HEK293 (cell line): Measurements from ENCODE around the gene S100A6.

Experiments
- CTCF ChIA-PET: fragments of 350-600 bp; formaldehyde crosslinking; extraction: SDS; loops from one replicate; lab custom pipeline; 2021; ENCODE audit warnings: antibody characterized with exemption; lab: Yijun Ruan, JAX
- POLR2A ChIA-PET: fragments of 300-600 bp; formaldehyde crosslinking; extraction: SDS; loops from one replicate; lab custom pipeline; 2020; ENCODE audit warnings: antibody characterized with exemption, inconsistent platforms; lab: Yijun Ruan, JAX
- H3K27ac ChIP-seq: fragments of 200-500 bp; sonication (Bioruptor generic); 2 replicates; pipeline ENCODE4 v1.5.1; 2014; ENCODE audit warnings: low read depth, low read length, control low read depth, inconsistent platforms; ENCODE audit errors: extremely low read depth
- H3K36me3 ChIP-seq, 2 experiments: fragments of 200-500 bp in 1 of 2; sonication (Bioruptor generic) in 1 of 2; 1 replicate in 1 of 2; 2 replicates in 1 of 2; pipeline ENCODE4 v1.5.1; 2014 to 2017; ENCODE audit warnings: inconsistent platforms in 2 of 2, low read length in 2 of 2; ENCODE audit not compliant: control insufficient read depth in 2 of 2, insufficient read depth in 1 of 2
- H3K4me1 ChIP-seq: fragments of 200-500 bp; sonication (Bioruptor generic); 2 replicates; pipeline ENCODE4 v1.5.1; 2014; ENCODE audit warnings: mild to moderate bottlenecking, low read length, inconsistent platforms; ENCODE audit not compliant: control insufficient read depth, insufficient read depth
- H3K4me3 ChIP-seq: 2 replicates; pipeline ENCODE4 v1.5.1; 2011; ENCODE audit warnings: low read depth, mild to moderate bottlenecking, control low read depth, low read length, moderate library complexity
- H3K9me3 ChIP-seq: fragments of 200-500 bp; sonication (Bioruptor generic); 2 replicates; pipeline ENCODE4 v1.5.1; 2014; ENCODE audit warnings: low read depth, low read length, inconsistent platforms; ENCODE audit not compliant: control insufficient read depth, insufficient read depth
- GLI4 ChIP-seq: fragments of 450-650 bp; formaldehyde crosslinking; IDR thresholded peaks from 2 replicates; pipeline ENCODE4 v1.5.1; 2016; ENCODE audit warnings: missing biosample characterization, missing genetic modification characterization
- KLF10 ChIP-seq: fragments of 450-650 bp; IDR thresholded peaks from 2 replicates; pipeline ENCODE4 v1.5.1; 2018; ENCODE audit warnings: missing biosample characterization, mild to moderate bottlenecking, missing genetic modification characterization
- SCRT1 ChIP-seq: fragments of 450-650 bp; formaldehyde crosslinking; IDR thresholded peaks from 2 replicates; pipeline ENCODE4 v1.5.1; 2016; ENCODE audit warnings: missing biosample characterization, missing genetic modification characterization, borderline replicate concordance
- ZBTB17 ChIP-seq: fragments of 450-650 bp; formaldehyde crosslinking; IDR thresholded peaks from 2 replicates; pipeline ENCODE4 v1.5.1; 2016; ENCODE audit warnings: missing biosample characterization, missing genetic modification characterization
- ZFP69B ChIP-seq: fragments of 450-650 bp; formaldehyde crosslinking; IDR thresholded peaks from 2 replicates; pipeline ENCODE4 v1.5.1; 2016; ENCODE audit warnings: missing biosample characterization, missing genetic modification characterization
- ZNF112 ChIP-seq: fragments of 450-650 bp; formaldehyde crosslinking; IDR thresholded peaks from 2 replicates; pipeline ENCODE4 v1.5.0; 2017; ENCODE audit warnings: missing biosample characterization, missing genetic modification characterization
- ZNF133 ChIP-seq: fragments of 450-650 bp; formaldehyde crosslinking; IDR thresholded peaks from 2 replicates; pipeline ENCODE4 v1.5.1; 2016; ENCODE audit warnings: missing biosample characterization, missing genetic modification characterization
- ZNF184 ChIP-seq: fragments of 450-650 bp; IDR thresholded peaks from 2 replicates; pipeline ENCODE4 v1.5.1; 2018; ENCODE audit warnings: missing biosample characterization, mild to moderate bottlenecking, missing genetic modification characterization
- ZNF19 ChIP-seq: fragments of 450-650 bp; formaldehyde crosslinking; IDR thresholded peaks from 2 replicates; pipeline ENCODE4; 2016; ENCODE audit warnings: missing biosample characterization, missing genetic modification characterization, low read depth
- ZNF214 ChIP-seq: fragments of 450-650 bp; formaldehyde crosslinking; IDR thresholded peaks from 2 replicates; pipeline ENCODE4 v1.5.1; 2017; ENCODE audit warnings: missing biosample characterization, mild to moderate bottlenecking, missing genetic modification characterization, borderline replicate concordance
- ZNF394 ChIP-seq: fragments of 450-650 bp; formaldehyde crosslinking; IDR thresholded peaks from 2 replicates; pipeline ENCODE4 v1.5.1; 2016; ENCODE audit warnings: missing biosample characterization, missing genetic modification characterization, mild to moderate bottlenecking, moderate library complexity, borderline replicate concordance
- ZNF433 ChIP-seq: fragments of 450-650 bp; formaldehyde crosslinking; IDR thresholded peaks from 2 replicates; pipeline ENCODE4 v1.5.1; 2016; ENCODE audit warnings: missing biosample characterization, missing genetic modification characterization, low read depth
- ZNF501 ChIP-seq: fragments of 450-650 bp; formaldehyde crosslinking; IDR thresholded peaks from 2 replicates; pipeline ENCODE4 v1.5.1; 2016; ENCODE audit warnings: missing biosample characterization, missing genetic modification characterization
- ZNF623 ChIP-seq: fragments of 450-650 bp; formaldehyde crosslinking; IDR thresholded peaks from 2 replicates; pipeline ENCODE4 v1.5.1; 2016; ENCODE audit warnings: missing biosample characterization, missing genetic modification characterization
- ZNF660 ChIP-seq: fragments of 450-650 bp; IDR thresholded peaks from 2 replicates; pipeline ENCODE4 v1.5.1; 2018; ENCODE audit warnings: missing biosample characterization, mild to moderate bottlenecking, missing genetic modification characterization
- ZSCAN30 ChIP-seq: fragments of 450-650 bp; IDR thresholded peaks from 2 replicates; pipeline ENCODE4 v1.5.1; 2018; ENCODE audit warnings: missing biosample characterization, mild to moderate bottlenecking, missing genetic modification characterization, moderate library complexity
- TF ChIP-seq, protein P1 (sequence below): fragments of 450-650 bp; IDR thresholded peaks from 2 replicates; pipeline ENCODE4 v1.5.1; 2018; ENCODE audit warnings: missing biosample characterization, missing genetic modification characterization
- TF ChIP-seq, protein P2 (sequence below): fragments of 450-650 bp; formaldehyde crosslinking; IDR thresholded peaks from 2 replicates; pipeline ENCODE4 v1.5.1; 2017; ENCODE audit warnings: missing biosample characterization, missing genetic modification characterization
- TF ChIP-seq, protein P3 (sequence below): fragments of 450-650 bp; formaldehyde crosslinking; IDR thresholded peaks from 2 replicates; pipeline ENCODE4 v1.5.1; 2016; ENCODE audit warnings: missing biosample characterization, missing genetic modification characterization

S100A6 gene

DNA sequence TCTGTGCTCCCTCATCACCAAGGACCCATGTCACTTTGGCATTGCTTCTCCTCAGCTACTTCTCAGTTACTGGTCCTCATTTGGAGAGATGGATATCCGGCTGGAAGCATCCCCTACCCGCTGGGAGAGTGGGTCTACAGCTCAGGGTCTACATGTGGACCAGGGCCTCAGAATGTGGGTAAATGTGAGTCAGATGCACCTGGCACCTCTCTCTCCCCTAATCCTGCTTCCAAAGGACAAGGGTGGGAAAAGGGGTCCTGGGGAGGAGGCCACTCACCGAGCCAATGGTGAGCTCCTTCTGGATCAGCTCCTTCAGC lies 908 bp downstream of the S100A6 start:
- Histone ChIP-seq H3K4me1 (no peaks in the 10 kb centered on the region), H3K27ac (no peak overlapping the region), H3K4me3 (no peak overlapping the region), H3K36me3 (no peaks in the 10 kb centered on the region), H3K9me3 (no peaks in the 10 kb centered on the region)
- CTCF ChIA-PET: interaction anchor here (0.6 to 4.3 kb wide), 7 partner anchors 10 to 41 kb away, joined by 3 to 26 read pairs (median 5); partner anchors contain the start of gene S100A4
- POLR2A ChIA-PET: interaction anchor here (0.6 to 1.0 kb wide), 3 partner anchors 10 to 110 kb away, joined by 3 to 7 read pairs (median 3); no protein-coding TSS in a partner anchor
- TF ChIP-seq ZSCAN30: no peak
- TF ChIP-seq ZNF433 (tag by site-specific recombination): no peak
- TF ChIP-seq ZNF214: no peak
- TF ChIP-seq ZNF660 (tag by site-specific recombination): no peak
- TF ChIP-seq SCRT1 (tag by site-specific recombination): no peak
- no peak for TF ChIP-seq ZNF133 (tag by site-specific recombination)
- no peak for TF ChIP-seq GLI4 (tag by site-specific recombination)
- TF ChIP-seq, protein P1, sequence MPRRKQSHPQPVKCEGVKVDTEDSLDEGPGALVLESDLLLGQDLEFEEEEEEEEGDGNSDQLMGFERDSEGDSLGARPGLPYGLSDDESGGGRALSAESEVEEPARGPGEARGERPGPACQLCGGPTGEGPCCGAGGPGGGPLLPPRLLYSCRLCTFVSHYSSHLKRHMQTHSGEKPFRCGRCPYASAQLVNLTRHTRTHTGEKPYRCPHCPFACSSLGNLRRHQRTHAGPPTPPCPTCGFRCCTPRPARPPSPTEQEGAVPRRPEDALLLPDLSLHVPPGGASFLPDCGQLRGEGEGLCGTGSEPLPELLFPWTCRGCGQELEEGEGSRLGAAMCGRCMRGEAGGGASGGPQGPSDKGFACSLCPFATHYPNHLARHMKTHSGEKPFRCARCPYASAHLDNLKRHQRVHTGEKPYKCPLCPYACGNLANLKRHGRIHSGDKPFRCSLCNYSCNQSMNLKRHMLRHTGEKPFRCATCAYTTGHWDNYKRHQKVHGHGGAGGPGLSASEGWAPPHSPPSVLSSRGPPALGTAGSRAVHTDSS (tag by site-specific recombination): no peak
- no peak for TF ChIP-seq ZNF19
- TF ChIP-seq, protein P2, sequence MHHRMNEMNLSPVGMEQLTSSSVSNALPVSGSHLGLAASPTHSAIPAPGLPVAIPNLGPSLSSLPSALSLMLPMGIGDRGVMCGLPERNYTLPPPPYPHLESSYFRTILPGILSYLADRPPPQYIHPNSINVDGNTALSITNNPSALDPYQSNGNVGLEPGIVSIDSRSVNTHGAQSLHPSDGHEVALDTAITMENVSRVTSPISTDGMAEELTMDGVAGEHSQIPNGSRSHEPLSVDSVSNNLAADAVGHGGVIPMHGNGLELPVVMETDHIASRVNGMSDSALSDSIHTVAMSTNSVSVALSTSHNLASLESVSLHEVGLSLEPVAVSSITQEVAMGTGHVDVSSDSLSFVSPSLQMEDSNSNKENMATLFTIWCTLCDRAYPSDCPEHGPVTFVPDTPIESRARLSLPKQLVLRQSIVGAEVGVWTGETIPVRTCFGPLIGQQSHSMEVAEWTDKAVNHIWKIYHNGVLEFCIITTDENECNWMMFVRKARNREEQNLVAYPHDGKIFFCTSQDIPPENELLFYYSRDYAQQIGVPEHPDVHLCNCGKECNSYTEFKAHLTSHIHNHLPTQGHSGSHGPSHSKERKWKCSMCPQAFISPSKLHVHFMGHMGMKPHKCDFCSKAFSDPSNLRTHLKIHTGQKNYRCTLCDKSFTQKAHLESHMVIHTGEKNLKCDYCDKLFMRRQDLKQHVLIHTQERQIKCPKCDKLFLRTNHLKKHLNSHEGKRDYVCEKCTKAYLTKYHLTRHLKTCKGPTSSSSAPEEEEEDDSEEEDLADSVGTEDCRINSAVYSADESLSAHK: no peak
- no peak for TF ChIP-seq ZNF501 (tag by site-specific recombination)
- no peak for TF ChIP-seq ZNF623 (tag by site-specific recombination)
- TF ChIP-seq ZFP69B (tag by site-specific recombination): no peak
- TF ChIP-seq, protein P3, sequence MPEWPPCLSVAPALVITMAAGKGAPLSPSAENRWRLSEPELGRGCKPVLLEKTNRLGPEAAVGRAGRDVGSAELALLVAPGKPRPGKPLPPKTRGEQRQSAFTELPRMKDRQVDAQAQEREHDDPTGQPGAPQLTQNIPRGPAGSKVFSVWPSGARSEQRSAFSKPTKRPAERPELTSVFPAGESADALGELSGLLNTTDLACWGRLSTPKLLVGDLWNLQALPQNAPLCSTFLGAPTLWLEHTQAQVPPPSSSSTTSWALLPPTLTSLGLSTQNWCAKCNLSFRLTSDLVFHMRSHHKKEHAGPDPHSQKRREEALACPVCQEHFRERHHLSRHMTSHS (tag by site-specific recombination): no peak
- TF ChIP-seq KLF10 (tag by site-specific recombination): no peak

DNA sequence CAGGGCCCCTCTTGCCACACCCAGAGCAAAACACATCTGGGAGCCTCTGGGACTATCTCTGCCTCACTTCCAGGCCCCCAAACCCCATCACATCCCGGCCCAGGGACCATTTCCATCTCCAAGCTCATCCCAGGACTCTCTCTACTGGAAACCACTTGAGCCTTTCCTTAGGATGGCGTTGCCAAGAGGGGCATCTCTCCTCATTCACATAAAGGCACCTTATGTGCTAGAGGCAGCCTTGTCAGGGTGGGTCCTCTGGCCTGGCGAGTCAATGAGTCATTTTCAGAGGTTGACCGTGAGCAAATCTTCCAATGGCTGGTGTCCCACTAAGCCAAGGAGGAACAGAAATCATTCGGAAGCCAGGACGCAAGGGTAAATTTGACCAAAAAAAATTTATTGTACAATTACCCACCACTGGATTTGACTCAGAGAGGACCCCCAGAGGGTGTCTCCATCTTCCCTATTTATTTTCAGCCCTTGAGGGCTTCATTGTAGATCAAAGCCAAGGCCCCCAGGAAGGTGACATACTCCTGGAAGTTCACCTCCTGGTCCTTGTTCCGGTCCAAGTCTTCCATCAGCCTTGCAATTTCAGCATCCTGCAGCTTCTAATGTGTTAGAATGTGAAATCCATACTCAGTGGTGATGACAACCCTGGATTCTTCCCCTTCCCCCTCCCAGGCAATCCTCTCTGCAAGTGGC lies 1.4 kb downstream of the S100A6 start:
- H3K4me3 ChIP-seq: no peak overlapping the region
- no peaks in the 10 kb centered on the region for H3K9me3 ChIP-seq
- H3K36me3 ChIP-seq: no peaks in the 10 kb centered on the region
- H3K4me1 ChIP-seq: no peaks in the 10 kb centered on the region
- H3K27ac ChIP-seq: no peak overlapping the region
- ChIA-PET POLR2A (interaction anchor here (1.2 kb wide), 1 partner anchor 34 kb away, joined by 4 read pairs; no protein-coding TSS in a partner anchor), CTCF (interaction anchor here (0.6 to 4.3 kb wide), 10 partner anchors 9 to 42 kb away, joined by 3 to 55 read pairs (median 4); partner anchors contain the start of genes S100A3 and S100A4)
- TF ChIP-seq ZBTB17 (tag by site-specific recombination) (0 out of 2 replicates have a peak, but pooled peaks have one; percentile 14), ZNF184 (tag by site-specific recombination) (peak; percentile 40; the same call in 1 of the 2 replicates), ZNF112 (tag by site-specific recombination) (no peak), ZNF394 (tag by site-specific recombination) (peak; percentile 33; the same call in 1 of the 2 replicates)
